Tibial nerve (tissue), 4 donors: ENCODE results near the gene VSNL1.

Experiments used
- EP300 ChIP-seq, 2 donors: sonication (generic); formaldehyde crosslinking; IDR thresholded peaks; one replicate each; pipeline ENCODE4 v1.6.1; 2017; ENCODE audit warnings: antibody characterized with exemption in 2 of 2, mild to moderate bottlenecking in 1 of 2
- TF ChIP-seq, protein P1 (sequence below), 5 experiments: fragments of 200-600 bp in 3 of 5; fragments of 450-650 bp in 2 of 5; sonication (generic) in 3 of 5; IDR thresholded peaks; one replicate each; pipeline ENCODE4 v1.5.1; 2016 to 2019; ENCODE audit warnings: antibody characterized with exemption in 5 of 5, mild to moderate bottlenecking in 3 of 5, moderate library complexity in 2 of 5

DNA sequence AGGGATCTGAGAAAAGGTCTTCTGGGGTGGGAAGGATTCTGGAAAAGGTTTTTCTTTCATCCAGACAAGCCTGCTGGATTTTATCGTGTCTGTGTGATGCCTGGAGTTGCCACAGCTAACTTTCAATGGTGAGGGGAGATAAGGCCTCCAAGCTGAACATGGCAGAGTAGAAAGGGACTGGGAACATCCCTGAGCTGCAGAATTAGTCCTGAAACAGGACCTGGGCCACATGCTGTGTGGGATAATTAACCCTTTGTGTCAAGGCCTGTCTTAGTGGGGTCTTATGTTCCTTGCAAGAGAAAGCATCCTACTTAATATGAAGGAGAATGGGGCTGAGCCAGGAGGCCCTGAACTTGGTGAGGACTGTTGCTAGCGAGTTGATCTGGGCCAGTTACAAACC, 66.4 kb downstream of the VSNL1 start:
- TF ChIP-seq, protein P1, sequence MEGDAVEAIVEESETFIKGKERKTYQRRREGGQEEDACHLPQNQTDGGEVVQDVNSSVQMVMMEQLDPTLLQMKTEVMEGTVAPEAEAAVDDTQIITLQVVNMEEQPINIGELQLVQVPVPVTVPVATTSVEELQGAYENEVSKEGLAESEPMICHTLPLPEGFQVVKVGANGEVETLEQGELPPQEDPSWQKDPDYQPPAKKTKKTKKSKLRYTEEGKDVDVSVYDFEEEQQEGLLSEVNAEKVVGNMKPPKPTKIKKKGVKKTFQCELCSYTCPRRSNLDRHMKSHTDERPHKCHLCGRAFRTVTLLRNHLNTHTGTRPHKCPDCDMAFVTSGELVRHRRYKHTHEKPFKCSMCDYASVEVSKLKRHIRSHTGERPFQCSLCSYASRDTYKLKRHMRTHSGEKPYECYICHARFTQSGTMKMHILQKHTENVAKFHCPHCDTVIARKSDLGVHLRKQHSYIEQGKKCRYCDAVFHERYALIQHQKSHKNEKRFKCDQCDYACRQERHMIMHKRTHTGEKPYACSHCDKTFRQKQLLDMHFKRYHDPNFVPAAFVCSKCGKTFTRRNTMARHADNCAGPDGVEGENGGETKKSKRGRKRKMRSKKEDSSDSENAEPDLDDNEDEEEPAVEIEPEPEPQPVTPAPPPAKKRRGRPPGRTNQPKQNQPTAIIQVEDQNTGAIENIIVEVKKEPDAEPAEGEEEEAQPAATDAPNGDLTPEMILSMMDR (IDR thresholded peaks at IDR 0.05) = no peak
- no peak for TF ChIP-seq EP300 (IDR thresholded peaks at IDR 0.05)
